Islet of Langerhans (tissue), 1 donor: ENCODE data around the gene RNFT2.
"Not testable (repeated sequence)": the region's sequence is repeated elsewhere in the genome, so short reads cannot be mapped to it uniquely, and the experiment has no call there.

Experiments
- FAIRE-seq: peaks from one replicate; lab custom pipeline; 2011; peaks lifted over from hg19 to GRCh38; lab: Jason Lieb, UNC

RNFT2 gene

GRCh38 chr12:116798719-116799118 is 60.6 kb downstream of the RNFT2 start:
- FAIRE-seq, result no peak

- no peak for FAIRE-seq
Measured at GRCh38 chr12:116799955-116800354, 61.8 kb downstream of the RNFT2 start.

- FAIRE-seq, result no peak
Measured at GRCh38 chr12:116800918-116801317, 62.8 kb downstream of the RNFT2 start.

DNA sequence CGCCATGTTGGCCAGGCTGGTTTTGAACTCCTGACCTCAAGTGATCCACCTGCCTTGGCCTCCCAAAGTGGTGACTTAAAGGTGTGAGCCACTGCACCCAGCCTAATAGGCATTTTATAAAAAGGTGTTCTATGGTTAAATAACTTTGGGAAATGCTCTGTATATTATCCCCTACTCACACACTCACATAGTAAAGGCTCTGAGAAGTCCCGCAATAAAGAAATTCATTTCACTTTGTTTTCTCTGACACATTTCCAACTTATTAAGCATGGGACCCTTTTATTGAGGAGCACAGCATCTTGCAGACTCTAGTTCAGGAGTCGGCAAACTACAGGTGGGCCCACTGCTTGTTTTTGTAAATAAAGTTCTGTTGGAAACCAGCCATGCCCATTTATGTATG is 63.9 kb downstream of the RNFT2 start:
- FAIRE-seq, result no peak

DNA sequence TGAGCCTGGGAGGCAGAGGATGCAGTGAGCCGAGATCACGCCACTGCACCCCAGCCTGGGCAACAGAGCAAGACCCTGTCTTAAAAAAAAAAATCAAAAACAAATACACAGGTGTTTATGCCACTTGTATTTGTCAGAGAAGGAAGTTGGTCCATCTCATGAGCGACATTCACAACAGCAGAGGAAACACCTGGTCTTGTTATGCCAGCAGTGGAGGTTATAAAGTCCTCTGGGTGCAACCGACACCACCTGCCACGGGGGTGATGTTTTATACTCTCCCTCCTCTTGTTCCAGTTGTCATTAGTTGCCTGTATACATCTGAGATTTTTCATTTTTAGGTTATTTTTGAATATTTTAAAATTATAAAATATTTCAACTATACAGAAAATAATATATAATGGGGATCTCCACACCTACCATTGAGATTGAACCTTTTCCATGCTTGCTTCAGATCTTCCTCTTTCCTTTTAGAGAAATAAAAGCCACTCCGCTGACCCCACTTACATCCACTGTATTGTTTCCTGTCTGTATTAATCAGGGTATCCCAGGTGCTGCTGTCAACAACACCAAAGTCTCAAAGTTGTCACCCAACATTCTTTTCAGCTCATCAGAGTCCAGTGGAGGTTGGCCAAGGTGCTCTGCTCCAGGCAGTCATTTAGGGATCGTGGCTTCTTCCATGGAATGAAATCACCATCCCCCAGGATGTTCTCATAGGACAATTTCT is 65.1 kb downstream of the RNFT2 start:
- FAIRE-seq, result no peak

DNA sequence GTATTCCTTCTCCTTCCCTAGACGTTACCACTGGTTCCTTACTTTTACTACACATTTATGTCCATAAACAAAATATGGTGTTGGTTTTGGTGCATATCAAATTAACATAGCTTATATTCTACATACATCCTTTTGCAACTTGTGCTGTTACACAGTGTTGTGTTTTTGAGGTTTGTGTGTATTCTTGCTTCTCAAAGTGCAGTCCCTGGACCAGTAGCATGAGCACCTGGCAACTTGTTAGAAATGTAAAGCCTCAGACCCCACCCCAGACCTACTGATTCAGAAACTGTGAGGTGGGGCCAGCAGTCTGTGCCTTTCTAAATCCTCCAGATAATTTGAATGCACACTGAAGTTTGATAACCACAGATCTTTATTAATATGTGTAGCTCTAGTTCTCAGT is 65.9 kb downstream of the RNFT2 start:
- no peak for FAIRE-seq

GRCh38 chr12:116806845-116807440 is 68.8 kb downstream of the RNFT2 start:
- FAIRE-seq, result no peak

GRCh38 chr12:116807546-116807945 is 69.4 kb downstream of the RNFT2 start:
- FAIRE-seq, result no peak

GRCh38 chr12:116808113-116809105 is 70.3 kb downstream of the RNFT2 start:
- FAIRE-seq, result no peak

DNA sequence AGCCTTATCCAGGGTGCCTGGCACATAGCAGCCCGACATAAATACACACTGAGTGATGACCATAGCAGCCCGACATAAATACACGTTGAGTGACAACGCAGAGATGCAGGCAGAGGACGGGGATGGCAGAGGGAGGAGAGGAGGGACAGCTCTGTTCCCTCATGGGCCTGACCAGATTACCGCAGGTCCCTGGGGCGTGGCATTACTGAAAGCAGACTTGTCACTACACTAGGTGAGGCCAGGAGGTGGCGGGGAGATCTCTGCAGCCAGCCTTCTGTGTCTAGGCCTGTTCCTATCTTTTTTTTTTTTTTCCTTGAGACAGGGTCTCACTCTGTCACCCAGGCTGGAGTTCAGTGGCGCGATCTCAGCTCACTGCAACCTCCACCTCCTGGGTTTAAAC is 74.1 kb downstream of the RNFT2 start:
- no peak for FAIRE-seq

DNA sequence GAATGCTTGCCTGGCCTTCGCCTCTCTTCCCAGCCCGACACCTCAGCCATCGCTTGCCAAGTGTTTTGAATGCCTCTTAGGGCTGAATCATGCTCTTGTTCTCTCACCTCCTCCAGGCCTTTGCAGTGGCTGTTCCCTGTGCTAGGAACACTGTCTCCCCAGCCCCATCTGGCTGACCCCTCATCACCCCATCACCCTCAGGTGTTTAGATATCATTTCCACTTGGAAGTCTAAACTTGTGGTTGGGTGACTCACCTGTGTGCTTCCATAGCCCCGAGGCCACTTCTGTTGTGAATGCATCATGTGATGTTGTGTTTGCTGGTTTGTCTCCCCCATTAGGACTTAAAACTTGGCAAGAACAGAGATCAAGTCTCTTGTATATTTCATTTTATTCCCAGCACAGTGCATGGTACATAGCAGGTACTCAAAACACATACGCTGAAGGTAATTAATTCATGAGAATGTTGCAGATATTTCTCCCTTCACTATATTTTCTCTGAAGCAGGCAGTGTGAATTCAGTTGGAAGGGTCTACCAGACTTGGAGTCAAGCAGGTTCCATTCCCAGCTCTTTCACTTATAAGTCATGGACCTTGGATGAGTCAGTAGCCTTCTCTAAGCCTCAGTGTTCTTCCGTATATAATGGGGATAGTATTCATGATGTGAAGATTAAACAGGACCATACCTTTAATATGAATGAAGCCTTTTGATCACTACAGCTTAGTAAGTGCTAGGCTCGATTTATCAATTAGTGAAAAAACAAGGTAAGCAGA is 75.3 kb downstream of the RNFT2 start:
- no peak for FAIRE-seq

DNA sequence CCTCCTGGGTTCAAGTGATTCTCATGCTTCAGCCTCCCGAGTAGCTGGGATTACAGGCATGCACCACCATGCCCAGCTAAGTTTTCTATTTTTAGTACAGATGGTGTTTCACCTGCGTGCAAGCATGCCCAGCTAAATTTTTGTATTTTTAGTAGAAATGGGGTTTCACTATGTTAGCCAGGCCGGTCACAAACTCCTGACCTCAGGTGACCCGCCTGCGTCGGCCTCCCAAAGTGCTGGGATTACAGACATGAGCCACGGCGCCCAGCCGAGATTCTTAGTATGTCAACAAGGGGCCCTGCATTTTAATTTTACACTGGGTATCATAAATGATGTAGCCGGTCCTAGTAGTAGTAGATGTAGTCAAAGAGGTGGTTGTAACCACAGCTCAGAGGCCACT is 76.7 kb downstream of the RNFT2 start:
- FAIRE-seq, result not testable (repeated sequence)

DNA sequence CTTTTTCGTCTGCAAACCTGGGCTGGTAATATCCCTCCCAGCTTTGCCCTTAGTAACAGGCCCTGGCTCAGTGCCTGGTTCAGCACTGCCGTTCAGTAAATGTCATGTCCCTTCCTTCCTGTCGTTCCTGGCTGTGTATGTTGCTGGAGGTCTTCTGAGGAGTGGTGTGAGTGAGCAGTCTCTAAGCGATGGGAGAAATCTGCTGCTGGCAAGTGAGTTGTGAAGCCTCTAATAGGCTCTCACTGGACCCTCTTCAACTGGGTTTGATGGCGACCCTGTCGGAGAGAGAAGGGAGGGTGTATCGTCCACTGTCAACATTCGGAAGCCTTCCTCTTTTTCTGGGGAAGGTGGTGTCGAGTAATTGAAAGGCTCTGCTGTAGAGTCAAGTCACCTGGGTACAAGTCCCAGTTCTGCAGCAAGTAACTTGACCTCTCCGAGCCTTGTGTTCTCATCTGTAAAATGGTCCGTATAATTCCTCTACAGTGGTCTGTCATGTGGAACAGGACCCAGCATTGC is 80.3 kb downstream of the RNFT2 start:
- no peak for FAIRE-seq

DNA sequence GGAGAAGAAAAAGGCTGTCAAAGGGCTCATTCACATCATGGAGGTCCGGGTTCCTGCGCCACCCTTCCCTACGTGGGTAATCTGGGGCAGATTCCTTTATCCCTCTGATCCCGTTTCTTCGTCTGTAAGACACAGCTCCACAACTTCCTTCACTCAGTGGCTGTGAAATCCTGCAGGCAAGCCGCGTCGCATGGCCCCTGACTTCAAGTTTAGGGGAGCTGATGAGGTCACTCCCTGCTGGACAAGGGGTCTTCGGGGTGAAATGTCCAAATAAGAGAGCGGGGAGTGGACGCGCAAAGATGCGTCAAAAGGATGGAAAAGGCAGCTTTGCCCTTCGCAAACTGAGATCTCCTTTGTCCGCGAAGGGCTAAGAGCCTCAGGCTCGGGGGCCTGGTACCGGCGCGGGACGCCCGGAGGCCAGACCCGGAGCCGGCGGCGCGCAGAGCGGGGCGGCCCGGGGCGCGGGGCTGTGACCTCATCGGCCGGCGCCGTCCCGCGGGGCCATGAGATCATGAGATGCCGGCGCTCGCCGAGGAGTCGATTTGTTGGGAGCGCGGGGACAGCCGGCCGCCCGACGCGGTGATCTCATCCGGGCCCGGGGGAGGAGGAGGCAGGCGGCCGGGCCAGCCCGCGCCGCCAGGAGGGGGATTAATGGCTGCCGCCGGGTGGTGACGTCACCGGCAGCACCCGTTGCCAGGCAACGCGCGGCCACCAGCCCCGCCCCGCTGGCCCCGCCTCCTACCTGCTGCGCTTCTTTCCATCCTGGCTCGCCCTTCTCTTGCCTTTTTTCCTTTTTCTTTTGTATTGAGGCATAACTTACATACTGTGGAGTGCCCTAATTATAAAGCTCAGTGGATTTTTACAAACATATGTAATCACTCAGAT is 81.1 kb downstream of the RNFT2 start:
- no peak for FAIRE-seq

- FAIRE-seq, result no peak
Measured at GRCh38 chr12:116820064-116820656, 82.0 kb downstream of the RNFT2 start.

DNA sequence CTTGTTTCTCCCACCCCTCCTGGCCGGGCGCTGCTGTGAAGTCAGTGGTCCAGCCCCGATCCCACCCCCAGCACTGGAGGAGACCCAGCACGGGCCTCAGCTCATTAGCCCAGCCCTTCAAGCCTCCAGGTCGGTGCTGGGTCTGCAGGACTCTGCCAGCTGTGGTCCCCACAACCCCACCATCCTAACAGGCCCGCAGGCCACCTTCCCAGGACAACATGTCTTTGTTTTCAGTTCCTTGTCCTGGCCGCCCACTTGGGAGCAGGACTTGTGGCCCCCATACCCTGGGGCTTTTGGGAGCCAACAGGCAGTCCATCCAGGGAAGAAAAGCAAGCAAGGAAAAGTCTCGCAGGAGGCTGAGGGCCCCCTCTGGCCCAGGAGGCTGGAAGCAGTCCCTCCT is 83.2 kb downstream of the RNFT2 start:
- no peak for FAIRE-seq

- no peak for FAIRE-seq
Measured at GRCh38 chr12:116827432-116827831, 89.3 kb downstream of the RNFT2 start.

- no peak for FAIRE-seq
Measured at GRCh38 chr12:116832353-116832752, 94.2 kb downstream of the RNFT2 start.

DNA sequence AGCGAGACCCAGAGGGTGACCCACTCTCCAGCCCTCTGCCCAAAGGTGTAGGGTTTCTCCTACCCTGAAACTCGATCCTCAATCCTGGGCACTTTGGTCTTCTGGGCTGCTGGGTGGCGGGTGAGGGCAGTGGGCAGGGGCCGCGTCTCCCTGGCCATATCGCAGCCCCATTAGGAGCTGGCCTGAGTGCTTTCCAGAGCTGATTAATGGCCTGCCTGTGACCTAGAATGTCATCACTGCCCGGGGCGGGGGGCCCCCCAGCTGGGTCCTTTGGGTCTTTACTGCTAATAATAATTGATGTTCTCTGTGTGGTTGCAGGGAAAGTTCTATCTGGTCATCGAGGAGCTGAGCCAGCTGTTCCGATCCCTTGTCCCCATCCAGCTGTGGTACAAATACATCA is 95.4 kb downstream of the RNFT2 start:
- no peak for FAIRE-seq

DNA sequence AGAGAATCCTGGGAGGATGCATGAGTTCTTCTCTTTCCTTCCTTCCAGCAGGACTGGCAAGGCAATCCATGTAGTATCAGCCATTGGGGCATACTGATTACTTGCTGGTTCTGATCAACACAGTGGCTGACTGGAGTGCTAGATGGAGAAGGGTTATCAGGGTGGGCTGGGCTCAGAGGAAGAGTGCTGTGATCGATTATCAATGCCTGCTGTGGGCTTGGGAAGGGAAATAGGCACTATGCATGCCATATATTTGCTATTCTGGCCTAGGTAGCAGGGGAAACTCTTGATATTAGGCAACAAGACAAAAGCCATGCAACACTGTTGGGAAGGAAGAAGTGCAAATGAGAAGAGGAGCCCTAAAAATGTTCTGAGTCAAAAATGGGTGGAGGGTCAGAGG is 97.4 kb downstream of the RNFT2 start:
- FAIRE-seq, result no peak

DNA sequence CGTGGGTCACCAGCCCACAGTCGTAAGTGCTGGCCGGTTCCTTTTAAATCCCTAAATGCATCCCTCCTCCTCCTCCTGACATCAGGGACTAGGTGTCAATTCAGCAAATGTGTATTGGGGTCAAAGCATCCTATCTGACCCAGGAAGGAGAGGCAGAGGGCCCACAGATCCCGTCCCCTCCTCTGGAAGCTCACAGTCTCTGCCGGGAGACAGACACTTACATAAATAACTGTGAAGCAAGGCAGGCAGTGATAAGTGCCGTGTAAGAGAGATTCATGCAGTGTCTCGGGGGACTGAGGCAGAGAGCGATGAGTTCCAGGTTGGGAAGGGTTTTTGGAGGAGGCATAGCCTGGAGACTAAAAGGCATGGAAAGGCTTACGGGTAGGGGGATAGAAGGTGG is 99.0 kb downstream of the RNFT2 start:
- FAIRE-seq, result no peak
